ENCODE results near the gene COL4A5. TPM values are rescaled to one million over a fixed set of nuclear protein-coding genes. Genes with fewer than 3 reads are reported as not detected.
"Not testable (repeated sequence)": the region's sequence is repeated elsewhere in the genome, so short reads cannot be mapped to it uniquely, and the experiment has no call there.

Gene COL4A5
- total RNA-seq, 2 experiments from 2014 or later: not detected

GRCh38 chrX:108435261-108435660, 4.4 kb upstream of the COL4A5 start:
- Mint-ChIP-seq H3K4me3 (no peak overlapping the region), H3K4me1 (peaks cover 1% of the 10 kb centered on the region), H3K27me3 (peaks cover 21% of the 10 kb centered on the region), H3K36me3 (no peaks in the 10 kb centered on the region), H3K9me3 (no peaks in the 10 kb centered on the region), H3K27ac (no peak overlapping the region)
- POLR2A ChIA-PET: no interaction called here
- ATAC-seq (ENCODE audit: low read depth): no peak
- no peak for DNase-seq

GRCh38 chrX:108437349-108438109, 2.1 kb upstream of the COL4A5 start:
- no peak for DNase-seq
- Mint-ChIP-seq H3K27me3 (peaks cover 27% of the 10 kb centered on the region), H3K4me1 (peaks cover 1% of the 10 kb centered on the region), H3K4me3 (no peak overlapping the region), H3K36me3 (no peaks in the 10 kb centered on the region), H3K27ac (no peak overlapping the region), H3K9me3 (no peaks in the 10 kb centered on the region)
- no peak for ATAC-seq (ENCODE audit: low read depth)
- POLR2A ChIA-PET: no interaction called here

GRCh38 chrX:108438110-108438623, 1.5 kb upstream of the COL4A5 start, which contains the start of gene COL4A6:
COL4A6 (minus strand) TSS chrX:108438422; CDS start chrX:108438196, 226 bp downstream.
- Mint-ChIP-seq H3K27me3 (peaks cover 27% of the 10 kb centered on the region), H3K36me3 (no peaks in the 10 kb centered on the region), H3K9me3 (no peaks in the 10 kb centered on the region), H3K4me1 (peaks cover 1% of the 10 kb centered on the region), H3K27ac (no peak within 1 kb of the TSS), H3K4me3 (no peak within 1 kb of the TSS)
- DNase-seq: no peak
- POLR2A ChIA-PET: no interaction called here
- ATAC-seq (ENCODE audit: low read depth): no peak

DNA sequence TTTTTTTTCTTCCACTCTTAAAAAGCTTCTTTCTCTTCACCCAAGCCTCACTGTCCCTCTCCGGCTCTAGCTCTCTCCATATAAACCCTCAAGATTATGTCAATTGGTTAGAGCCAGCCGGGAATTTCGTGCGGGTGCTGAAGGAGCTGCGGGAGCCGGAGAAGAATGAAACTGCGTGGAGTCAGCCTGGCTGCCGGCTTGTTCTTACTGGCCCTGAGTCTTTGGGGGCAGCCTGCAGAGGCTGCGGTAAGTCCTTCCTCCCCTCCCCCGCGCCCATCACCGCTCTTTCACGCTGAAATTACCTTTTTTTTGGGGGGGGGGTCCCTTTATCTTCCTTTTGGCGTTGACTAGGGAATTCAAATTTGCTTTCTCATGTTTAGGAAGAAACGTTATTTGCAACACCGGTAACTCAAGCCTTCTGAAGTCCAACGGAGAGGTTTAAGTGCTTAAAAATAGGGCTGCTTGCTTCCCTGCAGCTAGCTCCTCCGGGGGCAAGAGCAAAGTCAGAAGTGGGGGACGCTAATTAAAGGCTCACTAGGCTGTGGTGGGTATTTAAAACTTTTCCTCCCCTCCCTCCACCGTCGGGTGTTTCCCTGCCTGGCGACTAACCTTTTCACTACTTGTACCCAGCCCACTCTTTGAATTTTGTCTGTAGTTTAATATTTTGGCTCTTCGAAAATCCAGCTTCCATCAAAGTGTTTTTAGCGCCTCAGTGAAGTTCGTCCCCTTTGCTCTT, 491 bp downstream of the COL4A5 start:
- ATAC-seq (ENCODE audit: low read depth): no peak
- Mint-ChIP-seq H3K4me1 (peaks cover 1% of the 10 kb centered on the region), H3K36me3 (no peaks in the 10 kb centered on the region), H3K4me3 (no peak overlapping the region), H3K27ac (no peak overlapping the region), H3K9me3 (no peaks in the 10 kb centered on the region), H3K27me3 (peaks cover 27% of the 10 kb centered on the region)
- POLR2A ChIA-PET: no interaction called here
- no peak for DNase-seq

DNA sequence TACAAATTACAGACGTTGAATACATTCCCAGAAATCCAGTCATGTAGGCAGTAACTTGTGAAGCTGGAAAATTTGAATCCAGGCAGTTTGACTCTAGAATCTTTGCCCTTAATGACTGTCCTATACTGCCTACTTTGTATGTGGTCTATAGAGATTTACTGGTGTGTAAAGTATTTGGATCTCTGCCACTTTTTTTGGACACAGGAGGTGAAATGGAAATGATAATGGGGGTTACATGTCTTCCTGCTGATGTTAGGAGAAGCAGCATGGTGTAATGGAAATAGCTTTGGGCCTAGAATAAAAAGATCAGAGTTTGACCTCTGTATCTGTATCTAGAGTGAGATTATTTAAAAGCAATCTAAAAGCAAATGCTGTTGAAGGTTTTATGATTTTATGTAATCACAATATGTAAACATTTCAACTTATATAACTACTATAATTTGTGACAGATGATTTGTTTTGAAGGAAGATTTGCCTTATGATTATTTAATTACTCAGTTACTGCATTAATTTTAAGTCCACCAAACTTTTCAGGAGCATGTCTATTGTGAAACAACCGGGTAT, 3.3 kb downstream of the COL4A5 start:
- H3K36me3 Mint-ChIP-seq: no peaks in the 10 kb centered on the region
- no peak overlapping the region for H3K4me3 Mint-ChIP-seq
- H3K27me3 Mint-ChIP-seq: peaks cover 21% of the 10 kb centered on the region
- no peak for DNase-seq
- POLR2A ChIA-PET: no interaction called here
- H3K27ac Mint-ChIP-seq: no peak overlapping the region
- no peaks in the 10 kb centered on the region for H3K9me3 Mint-ChIP-seq
- H3K4me1 Mint-ChIP-seq: peaks cover 1% of the 10 kb centered on the region
- ATAC-seq (ENCODE audit: low read depth): no peak

DNA sequence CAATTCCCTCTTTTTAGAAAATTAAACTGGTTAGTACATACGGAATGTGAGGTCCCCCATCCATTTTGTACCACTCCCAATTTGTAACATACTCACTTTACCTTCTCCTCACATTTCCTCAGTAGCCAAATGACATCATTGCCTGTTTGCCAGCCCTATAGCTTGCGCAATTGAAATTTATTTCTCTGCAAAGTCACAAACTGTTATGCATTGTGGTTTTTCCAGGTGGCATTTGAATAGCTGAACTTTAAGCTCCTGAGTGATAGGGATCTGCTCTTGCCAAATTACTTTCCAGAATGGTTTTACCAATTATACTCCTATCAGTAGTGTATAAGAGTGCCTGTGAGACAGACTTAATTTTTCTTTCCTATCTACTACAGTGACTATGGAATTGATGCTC, 7.7 kb downstream of the COL4A5 start:
- H3K27ac Mint-ChIP-seq: no peak overlapping the region
- POLR2A ChIA-PET: no interaction called here

GRCh38 chrX:108453841-108454240, 14.2 kb downstream of the COL4A5 start:
- no peak overlapping the region for H3K4me3 Mint-ChIP-seq
- DNase-seq (no peak), ATAC-seq (ENCODE audit: low read depth) (no peak)
- POLR2A ChIA-PET: no interaction called here
- H3K36me3 Mint-ChIP-seq: no peaks in the 10 kb centered on the region
- H3K9me3 Mint-ChIP-seq: no peaks in the 10 kb centered on the region
- no peaks in the 10 kb centered on the region for H3K27me3 Mint-ChIP-seq
- H3K4me1 Mint-ChIP-seq: no peaks in the 10 kb centered on the region
- H3K27ac Mint-ChIP-seq: no peak overlapping the region

More for the DNA sequence above, 7.7 kb downstream of the COL4A5 start:
- no peaks in the 10 kb centered on the region for H3K36me3 Mint-ChIP-seq
- H3K9me3 Mint-ChIP-seq: no peaks in the 10 kb centered on the region
- ATAC-seq (ENCODE audit: low read depth): no peak
- H3K4me3 Mint-ChIP-seq: no peak overlapping the region
- no peaks in the 10 kb centered on the region for H3K4me1 Mint-ChIP-seq
- DNase-seq: no peak
- no peaks in the 10 kb centered on the region for H3K27me3 Mint-ChIP-seq

DNA sequence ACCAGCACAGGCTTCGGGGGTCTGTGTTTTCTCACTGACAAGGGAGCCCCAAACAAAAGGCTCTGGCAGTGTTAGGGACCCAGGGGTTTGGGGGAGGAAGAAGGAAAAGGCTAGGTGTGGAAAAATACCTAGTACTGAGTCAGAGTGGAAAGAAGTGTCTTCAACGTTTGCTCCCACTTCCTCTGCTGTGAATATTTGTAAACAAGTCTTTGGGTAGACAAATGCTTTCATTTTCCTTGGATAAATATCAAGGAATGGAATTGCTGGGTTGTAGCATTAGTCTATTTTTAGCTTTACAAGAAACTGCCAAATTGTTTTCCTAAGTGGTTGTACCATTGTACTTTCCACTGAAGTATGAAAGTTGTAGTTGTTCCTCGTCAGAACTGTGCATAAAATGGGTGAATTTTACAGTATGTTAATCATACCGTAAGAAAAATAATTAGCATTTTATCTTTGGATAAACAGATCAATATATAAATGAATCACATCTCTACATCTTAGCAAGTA, 17.4 kb downstream of the COL4A5 start:
- H3K4me1 Mint-ChIP-seq: no peaks in the 10 kb centered on the region
- H3K4me3 Mint-ChIP-seq: no peak overlapping the region
- H3K36me3 Mint-ChIP-seq: no peaks in the 10 kb centered on the region
- no peak overlapping the region for H3K27ac Mint-ChIP-seq
- H3K9me3 Mint-ChIP-seq: no peaks in the 10 kb centered on the region
- POLR2A ChIA-PET: no interaction called here
- no peaks in the 10 kb centered on the region for H3K27me3 Mint-ChIP-seq
- DNase-seq (no peak), ATAC-seq (ENCODE audit: low read depth) (no peak)

- H3K27me3 Mint-ChIP-seq: no peaks in the 10 kb centered on the region
- ATAC-seq (ENCODE audit: low read depth): no peak
- POLR2A ChIA-PET: no interaction called here
- no peak for DNase-seq
- H3K9me3 Mint-ChIP-seq: no peaks in the 10 kb centered on the region
- H3K27ac Mint-ChIP-seq: no peak overlapping the region
- no peaks in the 10 kb centered on the region for H3K4me1 Mint-ChIP-seq
- no peaks in the 10 kb centered on the region for H3K36me3 Mint-ChIP-seq
- H3K4me3 Mint-ChIP-seq: no peak overlapping the region
Measured at GRCh38 chrX:108464604-108465003, 25.0 kb downstream of the COL4A5 start.

GRCh38 chrX:108468486-108468885, 28.8 kb downstream of the COL4A5 start:
- no peaks in the 10 kb centered on the region for H3K27me3 Mint-ChIP-seq
- no peak for DNase-seq
- ATAC-seq (ENCODE audit: low read depth): no peak
- H3K27ac Mint-ChIP-seq: no peak overlapping the region
- H3K9me3 Mint-ChIP-seq: no peaks in the 10 kb centered on the region
- H3K4me1 Mint-ChIP-seq: no peaks in the 10 kb centered on the region
- no peaks in the 10 kb centered on the region for H3K36me3 Mint-ChIP-seq
- no peak overlapping the region for H3K4me3 Mint-ChIP-seq
- POLR2A ChIA-PET: no interaction called here

DNA sequence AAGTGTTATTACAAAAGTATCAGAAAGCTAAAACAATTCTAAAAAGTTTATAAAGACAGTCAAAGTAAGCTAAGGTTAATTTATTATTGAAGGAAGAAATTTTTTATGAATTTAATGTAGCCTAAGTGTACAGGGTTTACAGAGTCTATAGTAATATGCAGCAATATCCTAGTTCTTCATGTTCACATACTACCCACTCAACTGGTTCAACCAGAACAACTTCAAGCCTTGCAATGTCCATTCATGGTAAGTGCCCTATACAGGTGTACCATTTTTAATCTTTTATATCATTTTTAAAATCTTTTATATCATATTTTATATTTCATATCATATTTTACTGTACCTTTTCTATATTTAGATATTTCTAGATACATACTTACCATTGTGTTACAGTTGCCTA, 34.3 kb downstream of the COL4A5 start:
- H3K27ac Mint-ChIP-seq: no peak overlapping the region
- no peak overlapping the region for H3K4me3 Mint-ChIP-seq
- POLR2A ChIA-PET: no interaction called here

DNA sequence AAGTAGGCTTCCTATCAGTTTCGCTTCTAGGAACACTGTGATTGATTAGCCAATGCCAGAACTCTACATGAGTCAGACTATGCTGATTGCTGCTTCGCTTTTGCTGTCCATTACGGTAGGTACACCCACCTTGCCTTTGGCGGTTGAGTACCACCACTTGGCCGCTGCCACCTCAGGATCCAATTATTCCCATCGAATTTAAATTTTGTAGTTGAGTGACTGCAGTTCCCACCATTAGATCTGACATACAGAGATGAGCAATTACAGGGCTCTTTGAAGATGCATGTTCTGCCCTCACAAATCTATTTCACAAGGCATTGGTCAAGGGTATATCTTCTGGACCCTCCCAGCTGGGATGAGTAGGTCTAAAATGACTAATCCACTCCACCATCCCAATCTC, 41.9 kb downstream of the COL4A5 start:
- H3K4me1 Mint-ChIP-seq; ATAC-seq (ENCODE audit: low read depth); DNase-seq; H3K27me3 Mint-ChIP-seq; H3K9me3 Mint-ChIP-seq; H3K4me3 Mint-ChIP-seq; H3K27ac Mint-ChIP-seq; POLR2A ChIA-PET; H3K36me3 Mint-ChIP-seq: not testable (repeated sequence)

More for the DNA sequence above, 34.3 kb downstream of the COL4A5 start:
- H3K36me3 Mint-ChIP-seq: no peaks in the 10 kb centered on the region
- H3K9me3 Mint-ChIP-seq: peaks cover 2% of the 10 kb centered on the region
- DNase-seq: no peak
- no peaks in the 10 kb centered on the region for H3K4me1 Mint-ChIP-seq
- no peak for ATAC-seq (ENCODE audit: low read depth)
- no peaks in the 10 kb centered on the region for H3K27me3 Mint-ChIP-seq

DNA sequence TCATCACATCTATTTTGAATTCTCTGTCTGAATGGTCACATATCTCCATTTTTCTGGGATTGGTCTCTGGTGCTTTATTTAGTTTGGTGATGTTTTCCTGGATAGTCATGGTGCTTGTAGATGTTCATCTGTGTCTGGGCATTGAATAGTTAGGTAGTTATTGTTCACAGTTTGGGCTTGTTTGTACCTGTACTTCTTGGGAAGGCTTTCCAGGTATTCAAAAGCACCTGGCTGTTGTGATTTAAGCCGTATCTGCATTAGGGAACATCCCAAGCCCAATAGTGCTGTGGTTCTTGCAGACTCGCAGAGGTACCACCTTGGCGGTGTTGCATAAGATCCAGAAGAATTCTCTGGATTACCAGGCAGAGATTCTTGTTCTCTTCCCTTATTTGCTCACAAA, 44.6 kb downstream of the COL4A5 start:
- Mint-ChIP-seq H3K27me3 (no peaks in the 10 kb centered on the region), H3K4me1 (no peaks in the 10 kb centered on the region), H3K4me3 (no peak overlapping the region), H3K36me3 (no peaks in the 10 kb centered on the region), H3K9me3 (peaks cover 1% of the 10 kb centered on the region), H3K27ac (no peak overlapping the region)
- ATAC-seq (ENCODE audit: low read depth): no peak
- POLR2A ChIA-PET: no interaction called here
- no peak for DNase-seq

Data from activated naive CD8-positive, alpha-beta T cell treated with anti-CD3 and anti-CD28 coated beads, Interleukin-2, amount 10 ng/mL, durations not matched to agents 7 days and 5 days (primary cell).